GM12878 (cell line): ENCODE measurements around the gene KCNN1. TPM values are rescaled to one million over a fixed set of nuclear protein-coding genes. Genes with fewer than 3 reads are reported as not detected.
"Not testable (repeated sequence)": the region's sequence is repeated elsewhere in the genome, so short reads cannot be mapped to it uniquely, and the experiment has no call there.

Source experiments
- ATAC-seq: fragments of 200-7000 bp; cut with Tn5 transposase; 3 replicates; pipeline ENCODE4 v1.9.1; 2020; ENCODE audit warnings: mild to moderate bottlenecking, moderate library complexity
- BruUV-seq: library from RNA; stranded (reverse); fragments of 400-500 nt; replicated peaks from 2 replicates; lab custom pipeline; 2021; lab: Mats Ljungman, UMichigan
- CTCF ChIA-PET: fragments of 300-600 bp; sonication (Branson Sonifier 250); formaldehyde crosslinking; extraction: SDS; loops from one replicate; lab custom pipeline; 2021; ENCODE audit warnings: inconsistent platforms; lab: Yijun Ruan, JAX
- POLR2A ChIA-PET: fragments of 350-600 bp; formaldehyde crosslinking; extraction: SDS; loops from one replicate; lab custom pipeline; 2021; ENCODE audit warnings: inconsistent platforms; lab: Charles Lee
- RAD21 ChIA-PET: fragments of 300-600 bp; sonication (Branson Sonifier 250); formaldehyde crosslinking; loops from one replicate; lab custom pipeline; 2023; ENCODE audit warnings: antibody characterized with exemption; ENCODE audit not compliant: unreplicated experiment; lab: Charles Lee
- SMC1A ChIA-PET: fragments of 300-600 bp; sonication (Branson Sonifier 250); formaldehyde crosslinking; loops from one replicate; lab custom pipeline; 2023; ENCODE audit not compliant: unreplicated experiment, uncharacterized antibody; lab: Charles Lee
- DNase-seq: peaks from one replicate; pipeline ENCODE4 v3.0.0-alpha.2; 2011; ENCODE audit warnings: low read depth, low spot score
- FAIRE-seq: peaks from 3 replicates; lab custom pipeline; 2011; peaks lifted over from hg19 to GRCh38; lab: Jason Lieb, UNC
- H2AFZ ChIP-seq: 2 replicates; pipeline ENCODE4 v1.6.0; 2011; ENCODE audit warnings: low read depth, low read length, control low read depth; ENCODE audit not compliant: control insufficient read depth
- H3K27ac ChIP-seq: 2 replicates; pipeline ENCODE4 v1.5.1; 2011; ENCODE audit warnings: control low read depth; ENCODE audit not compliant: control insufficient read depth, insufficient read depth
- H3K27me3 ChIP-seq, 2 experiments: replicated peaks in 1 of 2; 2 replicates each; pipeline versions ENCODE4 v1.6.0 to v1.6.1; 2011; ENCODE audit warnings: low read length in 1 of 2; ENCODE audit not compliant: control insufficient read depth in 2 of 2, insufficient read depth in 2 of 2
- H3K36me3 ChIP-seq, 2 experiments: 2 replicates each; pipeline ENCODE4 v1.5.1; 2011; ENCODE audit warnings: low read length in 1 of 2; ENCODE audit not compliant: control insufficient read depth in 2 of 2, insufficient read depth in 2 of 2
- H3K4me1 ChIP-seq: 2 replicates; pipeline ENCODE4 v1.6.1; 2011; ENCODE audit warnings: mild to moderate bottlenecking, low read length, moderate library complexity, mixed read lengths; ENCODE audit not compliant: control insufficient read depth, insufficient read depth
- H3K4me2 ChIP-seq: 2 replicates; pipeline ENCODE4 v1.6.0; 2011; ENCODE audit warnings: control low read depth; ENCODE audit not compliant: control insufficient read depth, insufficient read depth
- H3K4me3 ChIP-seq: fragments of 200-600 bp; sonication (generic); 2 replicates; pipeline ENCODE4 v1.5.1; 2016
- H3K79me2 ChIP-seq: 2 replicates; pipeline ENCODE4 v1.6.0; 2011; ENCODE audit warnings: low read length; ENCODE audit not compliant: control insufficient read depth, insufficient read depth
- H3K9ac ChIP-seq: 2 replicates; pipeline ENCODE4 v1.8.0; 2011; ENCODE audit warnings: low read length, control low read depth, mixed read lengths; ENCODE audit not compliant: control insufficient read depth, insufficient read depth
- H3K9me3 ChIP-seq: replicated peaks from 3 replicates; pipeline ENCODE4 v1.5.1; 2011; ENCODE audit warnings: mild to moderate bottlenecking, low read length; ENCODE audit not compliant: control insufficient read depth, insufficient read depth
- H4K20me1 ChIP-seq: 2 replicates; pipeline ENCODE4 v1.6.0; 2011; ENCODE audit not compliant: control insufficient read depth, insufficient read depth
- BMI1 ChIP-seq: fragments of 450-650 bp; IDR thresholded peaks from 2 replicates; pipeline ENCODE4 v1.6.1; 2016; ENCODE audit warnings: mild to moderate bottlenecking, moderate library complexity, borderline replicate concordance
- CBFB ChIP-seq: IDR thresholded peaks from 2 replicates; pipeline ENCODE4 v1.6.1; 2016; ENCODE audit warnings: antibody characterized with exemption, low read depth
- IRF5 ChIP-seq: fragments of 450-650 bp; IDR thresholded peaks from 2 replicates; pipeline ENCODE4 v1.6.1; 2017; ENCODE audit warnings: borderline replicate concordance
- KLF5 ChIP-seq: fragments of 450-650 bp; IDR thresholded peaks from 2 replicates; pipeline ENCODE4 v1.6.1; 2014; ENCODE audit warnings: mild to moderate bottlenecking; ENCODE audit not compliant: partially characterized antibody
- NBN ChIP-seq: fragments of 450-650 bp; IDR thresholded peaks from 2 replicates; pipeline ENCODE4 v1.6.1; 2016
- NFYB ChIP-seq: IDR thresholded peaks from 2 replicates; pipeline ENCODE4 v1.6.1; 2011; ENCODE audit warnings: low read depth, mild to moderate bottlenecking, low read length, improper control_type of control experiment, moderate library complexity; ENCODE audit not compliant: insufficient read depth
- SMAD1 ChIP-seq: fragments of 450-650 bp; IDR thresholded peaks from 2 replicates; pipeline ENCODE4 v1.6.1; 2018; ENCODE audit warnings: mild to moderate bottlenecking, low read depth; ENCODE audit not compliant: partially characterized antibody
- STAT1 ChIP-seq: fragments of 450-650 bp; conservative IDR thresholded peaks from 2 replicates; pipeline ENCODE4 v1.6.1; 2014; ENCODE audit warnings: antibody characterized with exemption, mild to moderate bottlenecking
- ZNF384 ChIP-seq: IDR thresholded peaks from 2 replicates; pipeline ENCODE4 v1.6.1; 2012; ENCODE audit warnings: low read depth, mild to moderate bottlenecking, low read length, improper control_type of control experiment, borderline replicate concordance
- WGBS: methylation state at CpG from one replicate; pipeline ENCODE4 v1.1.6; 2016; ENCODE audit warnings: low lambda C conversion rate; ENCODE audit not compliant: insufficient replicate concordance, insufficient coverage; ENCODE audit errors: missing lambda C conversion rate; 5-methylcytosine and 5-hydroxymethylcytosine counted together
- in situ Hi-C: fragments of 300-500 bp; cut with MboI; formaldehyde crosslinking; loops from 9 replicates; pipeline ENCODE4 v1.14.3; 2018; ENCODE audit warnings: mixed read lengths
- intact Hi-C: fragments of 100-400 bp; cut with micrococcal nuclease; formaldehyde crosslinking; loops from one replicate; pipeline ENCODE4 v1.14.2; 2022; ENCODE audit not compliant: unreplicated experiment
- polyA plus RNA-seq, 11 experiments: library from polyadenylated mRNA; depleted of rRNA in 4 of 11; unstranded in 6 of 11; stranded (reverse) in 5 of 11; fragments of >200 nt; fragmentation: Nextera tagmentation in 4 of 11; fragmentation: Illumina TruSeq in 1 of 11; extraction: Ambion mirVana in 4 of 11; extraction: Trizol in 1 of 11; gene quantifications; 1 replicate in 1 of 11; 2 replicates in 10 of 11; pipeline versions ENCODE4 v1.2.1 to v1.2.3, GENCODE V29; 2011 to 2016; ENCODE audit warnings: inconsistent platforms in 2 of 11, missing spikeins in 2 of 11, low read depth in 1 of 11
- total RNA-seq, 4 experiments: library from RNA; depleted of rRNA in 3 of 4; stranded (reverse); fragments of >200 nt in 3 of 4; fragmentation: Illumina TruSeq in 1 of 4; extraction: Trizol in 1 of 4; gene quantifications; 2 replicates each; pipeline versions ENCODE4 v1.2.1 to v1.2.3, GENCODE V29; 2013 to 2021

The KCNN1 gene
- total and polyA plus RNA-seq, 10 of the 15 experiments (the other 5 are each of a cell fraction or from before 2014, with no cell fraction given), result 0.02 to 0.95 (median 0.16) TPM; not detected in 1

GRCh38 chr19:18027151-18027550 lies 60.2 kb downstream of the KCNN1 start (continued):
- TF ChIP-seq BMI1 (no peak), IRF5 (no peak)
- TF ChIP-seq, all 136 proteins: peak for 0

GRCh38 chr19:18029617-18030338 lies 62.9 kb downstream of the KCNN1 start:
- no peaks in the 10 kb centered on the region for H3K9me3 ChIP-seq
- H3K4me3 ChIP-seq, result no peak overlapping the region
- POLR2A ChIA-PET, result interaction anchor here (1.4 kb wide), 1 partner anchor 19 kb away, joined by 3 read pairs; no protein-coding TSS in a partner anchor
- SMC1A ChIA-PET, result no interaction called here
- ATAC-seq (no peak; the same call in 2 of the 3 replicates), DNase-seq (no peak), FAIRE-seq (no peak)
- no peak overlapping the region for H3K9ac ChIP-seq
- WGBS, result 74% methylated on average over 8 of the region's 8 CpGs
- RAD21 ChIA-PET, result interaction anchor here (1.3 kb wide), 1 partner anchor 15 kb away, joined by 3 read pairs; no protein-coding TSS in a partner anchor
- no peaks in the 10 kb centered on the region for H3K79me2 ChIP-seq
- no peaks in the 10 kb centered on the region for H4K20me1 ChIP-seq
- H3K27ac ChIP-seq, result no peak overlapping the region
- no peaks in the 10 kb centered on the region for H3K36me3 ChIP-seq
- no peaks in the 10 kb centered on the region for H3K4me1 ChIP-seq
- no peak overlapping the region for H3K4me2 ChIP-seq
- TF ChIP-seq BMI1 (no peak), NFYB (no peak), ZNF384 (0 out of 2 replicates have a peak, but pooled peaks have one; percentile 30), STAT1 (no peak), NBN (no peak), CBFB (no peak), KLF5 (no peak), SMAD1 (no peak)
- no peaks in the 10 kb centered on the region for H3K27me3 ChIP-seq
- CTCF ChIA-PET, result interaction anchor here (0.8 kb wide), 1 partner anchor 222 kb away, joined by 3 read pairs; no protein-coding TSS in a partner anchor
- intact Hi-C loops (no loop called here), in situ Hi-C loops (no loop called here)
- no TSS peak for BruUV-seq
- H2AFZ ChIP-seq, result no peak overlapping the region

GRCh38 chr19:18031401-18031800 lies 64.5 kb downstream of the KCNN1 start:
- H3K27ac ChIP-seq, intact Hi-C loops, H3K4me3 ChIP-seq, H3K4me1 ChIP-seq, DNase-seq, in situ Hi-C loops, BruUV-seq, H3K4me2 ChIP-seq, H4K20me1 ChIP-seq, H3K27me3 ChIP-seq, H3K9ac ChIP-seq, ATAC-seq, H3K79me2 ChIP-seq, RAD21 ChIA-PET, H2AFZ ChIP-seq, POLR2A ChIA-PET, FAIRE-seq, H3K36me3 ChIP-seq, H3K9me3 ChIP-seq: not testable (repeated sequence)
- SMC1A ChIA-PET, result interaction anchor here (0.7 to 1.0 kb wide), 2 partner anchors 12 to 18 kb away, joined by 3 read pairs; no protein-coding TSS in a partner anchor
- CTCF ChIA-PET, result interaction anchor here (1.6 kb wide), 1 partner anchor 32 kb away, joined by 4 read pairs; no protein-coding TSS in a partner anchor
- WGBS, result 54% methylated on average over 5 of the region's 5 CpGs
